Glutamatergic neuron (in vitro differentiated cells): Measurements from ENCODE around the gene CREB3L2. TPM values are rescaled to one million over a fixed set of nuclear protein-coding genes. Genes with fewer than 3 reads are reported as not detected.

Experiments
- DNase-seq: peaks from one replicate; pipeline ENCODE4 v3.0.0; 2022
- H3K27ac Mint-ChIP-seq: one replicate; pipeline ENCODE4 v1.8.0; 2020; ENCODE audit warnings: mild to moderate bottlenecking, mixed read lengths, inconsistent platforms; ENCODE audit not compliant: unreplicated experiment
- H3K27me3 Mint-ChIP-seq: one replicate; pipeline ENCODE4 v1.8.0; 2020; ENCODE audit warnings: mild to moderate bottlenecking, moderate library complexity, mixed read lengths, inconsistent platforms; ENCODE audit not compliant: unreplicated experiment
- H3K36me3 Mint-ChIP-seq: one replicate; pipeline ENCODE4 v1.8.0; 2020; ENCODE audit warnings: mild to moderate bottlenecking, mixed read lengths, inconsistent platforms; ENCODE audit not compliant: unreplicated experiment
- H3K4me1 Mint-ChIP-seq: one replicate; pipeline ENCODE4 v1.8.0; 2020; ENCODE audit warnings: mild to moderate bottlenecking, low read depth, mixed read lengths, inconsistent platforms; ENCODE audit not compliant: unreplicated experiment
- H3K4me3 Mint-ChIP-seq: one replicate; pipeline ENCODE4 v1.8.0; 2020; ENCODE audit warnings: mild to moderate bottlenecking, mixed read lengths, inconsistent platforms; ENCODE audit not compliant: unreplicated experiment
- H3K9me3 Mint-ChIP-seq: one replicate; pipeline ENCODE4 v1.8.0; 2020; ENCODE audit warnings: mild to moderate bottlenecking, moderate library complexity, mixed read lengths, inconsistent platforms; ENCODE audit not compliant: unreplicated experiment
- total RNA-seq: library from RNA; stranded (reverse); fragmentation: NEBNext Ultra II Directional; extraction: Animal tissue kit (Norgen Biotek cat#: 25700); gene quantifications from one replicate; pipeline ENCODE4 v1.2.1, GENCODE V29; 2021; ENCODE audit not compliant: unreplicated experiment
- TF ChIP-seq, protein P1 (sequence below): fragments of 200-600 bp; sonication (generic); IDR thresholded peaks from one replicate; pipeline ENCODE4 v1.5.0; 2021; ENCODE audit not compliant: partially characterized antibody, unreplicated experiment

Gene CREB3L2
- total RNA-seq, 1 donor from 2014 or later, result 45.4 TPM

- no peak overlapping the region for H3K4me3 Mint-ChIP-seq
- H3K27me3 Mint-ChIP-seq, result peaks cover 1% of the 10 kb centered on the region
- TF ChIP-seq, protein P1, sequence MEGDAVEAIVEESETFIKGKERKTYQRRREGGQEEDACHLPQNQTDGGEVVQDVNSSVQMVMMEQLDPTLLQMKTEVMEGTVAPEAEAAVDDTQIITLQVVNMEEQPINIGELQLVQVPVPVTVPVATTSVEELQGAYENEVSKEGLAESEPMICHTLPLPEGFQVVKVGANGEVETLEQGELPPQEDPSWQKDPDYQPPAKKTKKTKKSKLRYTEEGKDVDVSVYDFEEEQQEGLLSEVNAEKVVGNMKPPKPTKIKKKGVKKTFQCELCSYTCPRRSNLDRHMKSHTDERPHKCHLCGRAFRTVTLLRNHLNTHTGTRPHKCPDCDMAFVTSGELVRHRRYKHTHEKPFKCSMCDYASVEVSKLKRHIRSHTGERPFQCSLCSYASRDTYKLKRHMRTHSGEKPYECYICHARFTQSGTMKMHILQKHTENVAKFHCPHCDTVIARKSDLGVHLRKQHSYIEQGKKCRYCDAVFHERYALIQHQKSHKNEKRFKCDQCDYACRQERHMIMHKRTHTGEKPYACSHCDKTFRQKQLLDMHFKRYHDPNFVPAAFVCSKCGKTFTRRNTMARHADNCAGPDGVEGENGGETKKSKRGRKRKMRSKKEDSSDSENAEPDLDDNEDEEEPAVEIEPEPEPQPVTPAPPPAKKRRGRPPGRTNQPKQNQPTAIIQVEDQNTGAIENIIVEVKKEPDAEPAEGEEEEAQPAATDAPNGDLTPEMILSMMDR, result no peak
- no peaks in the 10 kb centered on the region for H3K4me1 Mint-ChIP-seq
- no peak overlapping the region for H3K27ac Mint-ChIP-seq
- no peak for DNase-seq
- peaks cover 17% of the 10 kb centered on the region for H3K36me3 Mint-ChIP-seq
- peaks cover 7% of the 10 kb centered on the region for H3K9me3 Mint-ChIP-seq
Measured at GRCh38 chr7:138036135-138036534, 34.2 kb upstream of the CREB3L2 start.

DNA sequence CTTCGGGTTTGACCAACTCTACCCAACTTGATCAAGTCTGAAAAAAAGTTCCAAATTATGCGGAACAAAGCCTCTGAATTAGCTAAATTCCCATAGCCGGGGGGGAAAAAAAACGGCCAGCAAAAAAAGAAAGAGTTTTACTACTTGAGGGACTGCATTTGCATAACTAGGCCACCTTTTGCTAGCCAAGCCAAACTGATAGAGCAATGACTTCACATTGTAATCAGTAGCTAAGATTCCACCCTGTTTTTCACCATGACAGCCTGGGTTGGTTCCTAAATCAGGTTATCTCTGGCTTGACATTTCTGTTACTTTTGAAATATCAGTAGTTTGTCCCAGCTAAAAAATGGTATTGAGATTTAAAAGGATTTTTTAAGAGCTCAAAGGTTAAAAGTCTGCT is 31.4 kb upstream of the CREB3L2 start:
- Mint-ChIP-seq H3K4me3 (no peak overlapping the region), H3K36me3 (peaks cover 8% of the 10 kb centered on the region), H3K4me1 (no peaks in the 10 kb centered on the region), H3K27me3 (peaks cover 1% of the 10 kb centered on the region), H3K27ac (no peak overlapping the region), H3K9me3 (peaks cover 5% of the 10 kb centered on the region)
- no peak for DNase-seq
- TF ChIP-seq, protein P1, result no peak

DNA sequence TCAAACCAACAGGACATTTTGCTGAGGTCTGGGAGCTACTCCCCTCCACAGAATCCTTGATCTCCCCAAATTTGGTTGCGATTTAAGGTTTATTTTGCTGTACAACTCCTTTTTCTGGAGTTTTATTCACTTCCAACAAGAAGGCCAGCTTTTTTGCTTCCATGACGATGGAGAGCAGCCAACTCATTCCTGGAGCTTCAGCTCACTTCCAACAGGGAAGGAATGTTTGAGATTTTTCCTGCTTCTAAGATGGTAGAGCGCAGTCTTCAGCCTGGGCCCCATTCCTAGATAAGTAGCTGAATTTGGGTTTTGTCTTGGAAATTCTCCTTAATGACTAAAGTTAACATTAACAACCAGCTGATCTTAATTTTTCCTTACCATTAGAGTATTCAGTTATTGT is 30.9 kb upstream of the CREB3L2 start:
- Mint-ChIP-seq H3K4me3 (no peak overlapping the region), H3K27ac (no peak overlapping the region)
- DNase-seq, result no peak

GRCh38 chr7:138032186-138032585 is 30.3 kb upstream of the CREB3L2 start:
- no peak for DNase-seq
- TF ChIP-seq, protein P1, result no peak
- peaks cover 5% of the 10 kb centered on the region for H3K9me3 Mint-ChIP-seq
- peaks cover 6% of the 10 kb centered on the region for H3K36me3 Mint-ChIP-seq
- no peaks in the 10 kb centered on the region for H3K4me1 Mint-ChIP-seq
- H3K4me3 Mint-ChIP-seq, result no peak overlapping the region
- H3K27ac Mint-ChIP-seq, result no peak overlapping the region
- H3K27me3 Mint-ChIP-seq, result peaks cover 1% of the 10 kb centered on the region

More for the DNA sequence above, 30.9 kb upstream of the CREB3L2 start:
- Mint-ChIP-seq H3K36me3 (peaks cover 8% of the 10 kb centered on the region), H3K4me1 (no peaks in the 10 kb centered on the region), H3K27me3 (peaks cover 1% of the 10 kb centered on the region), H3K9me3 (peaks cover 5% of the 10 kb centered on the region)
- TF ChIP-seq, protein P1, result no peak

DNA sequence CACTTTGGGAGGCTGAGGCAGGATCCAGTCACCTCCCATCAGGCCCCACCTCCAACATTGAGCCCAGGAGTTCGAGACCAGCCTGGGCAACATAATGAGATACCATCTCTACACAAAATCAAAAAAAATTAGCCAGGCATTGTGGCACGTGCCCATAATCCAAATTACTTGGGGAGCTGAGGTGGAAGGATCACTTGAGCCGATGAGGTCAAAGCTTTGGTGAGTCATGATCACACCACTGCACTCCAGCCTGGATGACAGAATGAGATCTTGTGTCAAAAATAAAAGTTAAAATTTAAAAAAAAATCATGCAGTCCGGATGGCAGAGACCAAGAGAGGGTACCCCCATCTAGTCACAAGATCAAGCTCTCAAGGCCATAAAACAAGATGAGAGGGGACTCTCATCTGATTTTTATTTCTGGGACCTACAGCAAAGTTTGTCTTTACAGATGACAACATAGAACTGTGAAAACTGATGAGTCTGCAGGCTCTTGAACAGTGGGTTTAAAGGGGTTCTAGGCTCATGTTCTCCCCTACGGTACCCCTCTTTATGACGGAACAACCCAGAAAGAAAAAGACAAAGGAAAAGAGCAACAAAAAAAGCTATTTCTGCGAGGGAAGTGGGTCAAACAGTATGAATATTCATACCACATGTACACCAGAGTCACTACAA is 28.9 kb upstream of the CREB3L2 start:
- TF ChIP-seq, protein P1, result no peak
- Mint-ChIP-seq H3K9me3 (peaks cover 2% of the 10 kb centered on the region), H3K27me3 (peaks cover 1% of the 10 kb centered on the region), H3K27ac (no peak overlapping the region), H3K4me3 (no peak overlapping the region), H3K36me3 (no peaks in the 10 kb centered on the region), H3K4me1 (no peaks in the 10 kb centered on the region)
- no peak for DNase-seq
